Activated naive CD4-positive, alpha-beta T cell treated with anti-CD3 and anti-CD28 coated beads, Interleukin-2, amount 50 U/mL, for 24 hours (primary cell): ENCODE data around the gene CYP24A1.

Experiments used
- H3K27ac Mint-ChIP-seq: one replicate; pipeline ENCODE4 v1.8.0; 2021; ENCODE audit warnings: mild to moderate bottlenecking, mixed read lengths
- H3K27me3 Mint-ChIP-seq: one replicate; pipeline ENCODE4 v1.8.0; 2021; ENCODE audit warnings: mixed read lengths
- H3K36me3 Mint-ChIP-seq: one replicate; pipeline ENCODE4 v1.8.0; 2021; ENCODE audit warnings: mixed read lengths
- H3K4me1 Mint-ChIP-seq: one replicate; pipeline ENCODE4 v1.8.0; 2021; ENCODE audit warnings: mixed read lengths
- H3K4me3 Mint-ChIP-seq: one replicate; pipeline ENCODE4 v1.8.0; 2021; ENCODE audit warnings: mild to moderate bottlenecking, mixed read lengths
- H3K9me3 Mint-ChIP-seq: one replicate; pipeline ENCODE4 v1.8.0; 2021; ENCODE audit warnings: mixed read lengths

Gene CYP24A1

GRCh38 chr20:54173653-54174456 is at the start of gene CYP24A1:
Gene CYP24A1 (minus strand): TSS chr20:54173986. CDS start chr20:54173579, 407 bp downstream.
- no peaks in the 10 kb centered on the region for H3K36me3 Mint-ChIP-seq
- H3K27me3 Mint-ChIP-seq: peaks cover 57% of the 10 kb centered on the region
- peak within 1 kb of the TSS; percentile 61 for H3K4me3 Mint-ChIP-seq
- H3K9me3 Mint-ChIP-seq: no peaks in the 10 kb centered on the region
- H3K27ac Mint-ChIP-seq: no peak within 1 kb of the TSS
- H3K4me1 Mint-ChIP-seq: peaks cover 19% of the 10 kb centered on the region

- Mint-ChIP-seq H3K27ac (no peak overlapping the region), H3K4me1 (peaks cover 25% of the 10 kb centered on the region), H3K27me3 (no peaks in the 10 kb centered on the region), H3K4me3 (no peak overlapping the region), H3K9me3 (no peaks in the 10 kb centered on the region), H3K36me3 (no peaks in the 10 kb centered on the region)
Measured at GRCh38 chr20:54223285-54223684, 49.5 kb upstream of the CYP24A1 start.

GRCh38 chr20:54221996-54222890 is 48.5 kb upstream of the CYP24A1 start:
- Mint-ChIP-seq H3K27ac (peak overlapping the region; percentile 94), H3K9me3 (no peaks in the 10 kb centered on the region), H3K4me3 (peak overlapping the region; percentile 62), H3K27me3 (no peaks in the 10 kb centered on the region), H3K4me1 (peaks cover 26% of the 10 kb centered on the region), H3K36me3 (no peaks in the 10 kb centered on the region)

- Mint-ChIP-seq H3K27me3 (no peaks in the 10 kb centered on the region), H3K27ac (peak overlapping the region; percentile 94), H3K4me3 (peak overlapping the region; percentile 62), H3K36me3 (no peaks in the 10 kb centered on the region), H3K4me1 (peaks cover 31% of the 10 kb centered on the region), H3K9me3 (no peaks in the 10 kb centered on the region)
Measured at GRCh38 chr20:54221353-54221752, 47.6 kb upstream of the CYP24A1 start.

GRCh38 chr20:54220722-54221121 is 46.9 kb upstream of the CYP24A1 start:
- Mint-ChIP-seq H3K4me3 (no peak overlapping the region), H3K4me1 (peaks cover 31% of the 10 kb centered on the region), H3K27me3 (no peaks in the 10 kb centered on the region), H3K27ac (peak overlapping the region; percentile 94), H3K9me3 (no peaks in the 10 kb centered on the region), H3K36me3 (no peaks in the 10 kb centered on the region)

- H3K4me1 Mint-ChIP-seq: peaks cover 31% of the 10 kb centered on the region
- H3K36me3 Mint-ChIP-seq: no peaks in the 10 kb centered on the region
- no peaks in the 10 kb centered on the region for H3K27me3 Mint-ChIP-seq
- H3K27ac Mint-ChIP-seq: no peak overlapping the region
- H3K9me3 Mint-ChIP-seq: no peaks in the 10 kb centered on the region
- H3K4me3 Mint-ChIP-seq: no peak overlapping the region
Measured at GRCh38 chr20:54219751-54220426, 46.1 kb upstream of the CYP24A1 start.

- Mint-ChIP-seq H3K9me3 (no peaks in the 10 kb centered on the region), H3K36me3 (no peaks in the 10 kb centered on the region), H3K4me1 (peaks cover 31% of the 10 kb centered on the region), H3K4me3 (no peak overlapping the region), H3K27me3 (no peaks in the 10 kb centered on the region), H3K27ac (no peak overlapping the region)
Measured at GRCh38 chr20:54218470-54218869, 44.7 kb upstream of the CYP24A1 start.

GRCh38 chr20:54217762-54218161 is 44.0 kb upstream of the CYP24A1 start:
- H3K27me3 Mint-ChIP-seq: no peaks in the 10 kb centered on the region
- no peaks in the 10 kb centered on the region for H3K9me3 Mint-ChIP-seq
- H3K4me3 Mint-ChIP-seq: no peak overlapping the region
- H3K4me1 Mint-ChIP-seq: peaks cover 33% of the 10 kb centered on the region
- no peak overlapping the region for H3K27ac Mint-ChIP-seq
- no peaks in the 10 kb centered on the region for H3K36me3 Mint-ChIP-seq

- Mint-ChIP-seq H3K27ac (no peak overlapping the region), H3K36me3 (no peaks in the 10 kb centered on the region), H3K4me3 (no peak overlapping the region), H3K27me3 (no peaks in the 10 kb centered on the region), H3K4me1 (peaks cover 29% of the 10 kb centered on the region), H3K9me3 (no peaks in the 10 kb centered on the region)
Measured at GRCh38 chr20:54215157-54215789, 41.5 kb upstream of the CYP24A1 start.

- Mint-ChIP-seq H3K27ac (no peak overlapping the region), H3K27me3 (no peaks in the 10 kb centered on the region), H3K36me3 (no peaks in the 10 kb centered on the region), H3K9me3 (no peaks in the 10 kb centered on the region), H3K4me1 (peaks cover 36% of the 10 kb centered on the region), H3K4me3 (no peak overlapping the region)
Measured at GRCh38 chr20:54214566-54214965, 40.8 kb upstream of the CYP24A1 start.

- Mint-ChIP-seq H3K4me3 (no peak overlapping the region), H3K27me3 (no peaks in the 10 kb centered on the region), H3K4me1 (peaks cover 46% of the 10 kb centered on the region), H3K9me3 (no peaks in the 10 kb centered on the region), H3K36me3 (peaks cover 1% of the 10 kb centered on the region), H3K27ac (no peak overlapping the region)
Measured at GRCh38 chr20:54212871-54213270, 39.1 kb upstream of the CYP24A1 start.

GRCh38 chr20:54212226-54212625 is 38.4 kb upstream of the CYP24A1 start:
- Mint-ChIP-seq H3K4me3 (no peak overlapping the region), H3K27ac (no peak overlapping the region), H3K9me3 (no peaks in the 10 kb centered on the region), H3K4me1 (peaks cover 45% of the 10 kb centered on the region), H3K36me3 (peaks cover 1% of the 10 kb centered on the region), H3K27me3 (no peaks in the 10 kb centered on the region)

- Mint-ChIP-seq H3K27me3 (no peaks in the 10 kb centered on the region), H3K4me3 (peak overlapping the region; percentile 99), H3K36me3 (peaks cover 1% of the 10 kb centered on the region), H3K4me1 (peaks cover 41% of the 10 kb centered on the region), H3K9me3 (no peaks in the 10 kb centered on the region), H3K27ac (peak overlapping the region; percentile 98)
Measured at GRCh38 chr20:54209216-54209813, 35.5 kb upstream of the CYP24A1 start.

GRCh38 chr20:54208548-54209176 is 34.9 kb upstream of the CYP24A1 start:
- no peaks in the 10 kb centered on the region for H3K27me3 Mint-ChIP-seq
- H3K9me3 Mint-ChIP-seq: no peaks in the 10 kb centered on the region
- H3K4me1 Mint-ChIP-seq: peaks cover 41% of the 10 kb centered on the region
- H3K36me3 Mint-ChIP-seq: peaks cover 1% of the 10 kb centered on the region
- peak overlapping the region; percentile 99 for H3K4me3 Mint-ChIP-seq
- H3K27ac Mint-ChIP-seq: peak overlapping the region; percentile 98
